GM12864 (cell line): ENCODE data around the gene LMX1B.

Source experiments
- DNase-seq: peaks from one replicate; pipeline ENCODE4 v3.0.0-alpha.2; 2011; ENCODE audit warnings: low read depth
- H3K4me3 ChIP-seq: 2 replicates; pipeline ENCODE4 v1.5.1; 2011; ENCODE audit warnings: mild to moderate bottlenecking, low read depth, low read length, control low read depth
- CTCF ChIP-seq: IDR thresholded peaks from 2 replicates; pipeline ENCODE4 v1.5.1; 2011; ENCODE audit warnings: low read depth, mild to moderate bottlenecking, moderate library complexity, low read length, control low read depth, inconsistent platforms; ENCODE audit errors: missing control alignments

The LMX1B gene

GRCh38 chr9:126621919-126622735 lies 8.4 kb downstream of the LMX1B start:
- TF ChIP-seq CTCF: no peak
- no peak for DNase-seq

GRCh38 chr9:126623314-126623666 lies 9.6 kb downstream of the LMX1B start:
- H3K4me3 ChIP-seq: no peak overlapping the region
- DNase-seq: no peak
- no peak for TF ChIP-seq CTCF

More at GRCh38 chr9:126621919-126622735, 8.4 kb downstream of the LMX1B start:
- H3K4me3 ChIP-seq: no peak overlapping the region

GRCh38 chr9:126623667-126624478 lies 10.1 kb downstream of the LMX1B start:
- DNase-seq: no peak
- H3K4me3 ChIP-seq: no peak overlapping the region
- no peak for TF ChIP-seq CTCF

GRCh38 chr9:126624479-126624826 lies 10.7 kb downstream of the LMX1B start:
- no peak overlapping the region for H3K4me3 ChIP-seq
- no peak for TF ChIP-seq CTCF
- no peak for DNase-seq

GRCh38 chr9:126624912-126625311 lies 11.2 kb downstream of the LMX1B start:
- no peak for DNase-seq
- no peak for TF ChIP-seq CTCF
- H3K4me3 ChIP-seq: no peak overlapping the region

- no peak for TF ChIP-seq CTCF
- peak overlapping the region; percentile 49 for H3K4me3 ChIP-seq
- no peak for DNase-seq
Measured at GRCh38 chr9:126625329-126626126, 11.8 kb downstream of the LMX1B start.
